NCI-H1092 treated with DMSO at 0.1 percent for 48 hours (cell line): Measurements from ENCODE around the gene CASKIN1.
"Not testable (repeated sequence)": the region's sequence is repeated elsewhere in the genome, so short reads cannot be mapped to it uniquely, and the experiment has no call there.

Source experiments
- DNase-seq: peaks from one replicate; lab custom pipeline; 2025; lab: John Stamatoyannopoulos, UW

Gene CASKIN1

DNA sequence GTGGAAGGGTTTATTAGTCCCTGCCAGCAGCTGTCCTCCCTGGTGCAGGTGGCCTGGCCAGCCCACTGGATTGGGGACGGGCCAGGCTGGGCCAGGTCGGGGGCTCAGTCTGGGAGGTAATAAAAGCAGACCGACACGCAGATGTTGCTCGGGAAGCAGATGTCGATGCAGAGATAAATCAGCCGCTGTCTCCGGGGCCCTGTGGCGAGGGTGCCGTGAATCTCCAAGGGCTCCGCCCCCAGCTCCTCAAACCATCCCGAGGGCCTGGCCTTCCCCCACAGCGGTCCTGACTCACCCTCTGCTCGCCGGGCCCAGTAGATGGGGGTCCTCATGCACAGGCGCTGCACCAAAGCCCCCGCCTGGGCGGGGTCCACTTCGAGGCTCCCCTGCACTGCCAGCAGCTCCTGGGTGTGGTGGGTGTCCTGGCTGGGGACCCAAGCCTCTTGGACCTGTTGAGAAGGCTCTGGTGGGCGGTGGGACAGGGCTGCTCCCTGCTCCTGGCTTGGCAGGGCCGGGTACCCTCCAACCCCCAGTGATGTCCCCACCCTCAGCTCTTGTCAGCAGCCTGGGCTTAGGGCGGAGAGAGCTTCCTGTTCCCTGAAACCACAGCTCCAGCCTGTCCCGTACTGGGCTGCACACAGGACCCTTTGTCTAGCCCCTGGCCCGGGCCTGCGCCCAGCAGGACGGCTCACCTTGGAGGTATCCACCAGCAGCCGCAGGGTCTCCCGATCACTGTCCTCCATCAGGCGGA is 13.0 kb upstream of the CASKIN1 start:
- no peak for DNase-seq

- no peak for DNase-seq
These were observed 12.4 kb upstream of the CASKIN1 start for GRCh38 chr16:2208772-2209171.

- peak; percentile 73 for DNase-seq
These were observed 11.9 kb upstream of the CASKIN1 start for GRCh38 chr16:2208308-2208707.

GRCh38 chr16:2207872-2208271 is 11.5 kb upstream of the CASKIN1 start:
- DNase-seq, result no peak

GRCh38 chr16:2206780-2207433 is 10.5 kb upstream of the CASKIN1 start:
- no peak for DNase-seq

DNA sequence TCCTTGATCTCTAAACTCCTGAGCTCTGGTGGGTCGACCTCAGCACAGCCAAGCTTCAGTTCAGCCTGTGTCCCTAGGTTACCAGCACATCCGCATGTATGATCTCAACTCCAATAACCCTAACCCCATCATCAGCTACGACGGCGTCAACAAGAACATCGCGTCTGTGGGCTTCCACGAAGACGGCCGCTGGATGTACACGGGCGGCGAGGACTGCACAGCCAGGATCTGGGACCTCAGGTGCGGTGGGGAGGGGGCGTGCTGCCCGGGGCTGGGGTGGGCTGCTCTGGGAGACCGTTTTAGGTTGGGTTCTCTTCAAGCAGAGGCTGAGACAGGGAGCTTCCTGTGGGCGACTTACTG is 10.0 kb upstream of the CASKIN1 start:
- no peak for DNase-seq

DNA sequence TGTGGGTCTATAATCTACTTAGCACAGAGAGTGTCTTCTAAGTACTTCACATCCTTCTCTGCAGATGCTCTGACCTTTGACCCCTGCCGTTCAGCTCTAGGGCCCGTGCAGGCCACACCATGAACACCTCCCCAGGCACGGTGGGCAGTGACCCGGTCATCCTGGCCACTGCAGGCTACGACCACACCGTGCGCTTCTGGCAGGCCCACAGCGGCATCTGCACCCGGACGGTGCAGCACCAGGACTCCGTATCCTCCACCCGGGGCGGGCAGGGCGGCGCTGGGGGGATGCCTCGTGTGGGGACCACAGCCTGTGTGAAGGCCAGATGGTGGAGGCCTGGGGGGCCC is 9.5 kb upstream of the CASKIN1 start:
- no peak for DNase-seq

GRCh38 chr16:2205104-2205966 is 8.9 kb upstream of the CASKIN1 start, which contains the start of gene MLST8:
Gene MLST8, plus strand, starts transcription at chr16:2205454. Its CDS starts 632 bp downstream, at chr16:2206086.
- peak; percentile 90 for DNase-seq

DNA sequence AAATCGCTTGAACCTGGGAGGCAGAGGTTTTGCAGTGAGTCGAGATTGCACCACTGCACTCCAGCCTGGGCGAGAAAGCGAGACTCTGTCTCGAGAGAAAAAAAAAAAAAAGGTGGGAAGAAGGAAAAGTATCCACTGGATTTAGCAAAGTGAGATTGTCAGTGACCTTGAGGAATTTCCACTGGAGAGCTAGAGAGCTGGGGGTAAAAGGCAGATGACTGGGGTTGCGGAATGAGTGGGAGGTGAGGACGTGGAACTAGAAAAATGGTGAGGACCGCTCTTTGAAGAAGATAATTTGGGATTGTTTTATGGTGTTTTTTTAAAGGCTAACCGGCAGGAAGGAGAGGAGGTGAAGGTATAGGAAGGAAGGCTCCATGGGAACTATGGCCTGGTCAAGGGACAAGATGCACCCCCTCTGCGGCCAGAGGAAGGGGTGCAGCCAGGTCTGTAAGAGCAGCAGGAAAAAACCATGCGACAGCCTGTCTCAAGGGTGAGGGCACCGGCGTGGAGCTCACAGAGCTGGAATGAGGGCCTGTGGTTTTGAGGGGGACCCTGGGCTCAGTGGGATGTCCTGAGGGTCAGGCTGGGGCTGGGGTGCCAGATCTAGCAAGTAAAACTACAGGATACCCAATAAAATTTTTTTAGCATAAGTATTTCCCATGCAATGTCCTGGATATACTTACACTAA is 8.2 kb upstream of the CASKIN1 start:
- DNase-seq, result no peak

DNA sequence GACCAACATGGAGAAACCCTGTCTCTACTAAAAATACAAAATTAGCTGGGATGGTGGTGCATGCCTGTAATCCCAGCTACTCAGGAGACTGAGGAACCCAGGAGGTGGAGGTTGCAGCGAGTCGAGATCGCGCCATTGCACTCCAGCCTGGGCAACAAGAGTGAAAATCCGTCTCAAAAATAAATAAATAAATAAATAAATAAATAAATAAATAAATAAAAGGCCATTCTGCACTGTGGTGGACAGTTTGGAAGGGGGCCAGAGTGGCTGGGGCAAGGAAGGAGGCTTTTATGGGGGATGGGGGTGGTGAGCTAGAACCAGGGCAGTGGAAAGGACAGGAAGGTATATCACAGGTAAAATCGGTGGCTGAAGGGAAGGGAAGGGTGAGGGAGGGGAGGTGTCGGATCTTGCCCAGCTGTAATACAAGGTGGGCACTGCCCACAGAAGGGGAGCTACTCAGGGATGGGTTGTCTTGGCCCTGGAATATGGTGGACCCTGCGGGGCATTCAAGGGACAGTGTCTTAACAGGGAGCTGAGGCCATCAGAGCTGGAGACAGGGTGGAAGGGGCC is 6.8 kb upstream of the CASKIN1 start:
- DNase-seq, result not testable (repeated sequence)

DNA sequence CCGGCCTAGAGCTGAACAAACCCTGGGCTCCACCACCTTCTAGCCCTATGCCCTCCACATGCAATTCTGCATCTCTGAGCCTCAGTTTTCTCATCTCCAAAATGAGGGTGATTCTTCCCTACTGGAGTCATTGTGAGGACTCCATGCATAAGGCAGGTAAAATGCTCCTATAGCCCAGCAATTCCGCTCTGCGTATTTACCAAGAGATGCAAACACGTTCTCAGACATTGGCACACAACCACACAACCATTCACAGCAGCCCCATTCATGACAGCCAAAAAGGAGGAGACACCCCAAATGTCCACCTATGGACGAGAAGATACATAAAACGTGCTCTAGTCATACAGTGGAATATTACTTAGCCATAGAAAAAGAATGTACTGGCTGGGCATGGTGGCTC is 3.9 kb upstream of the CASKIN1 start:
- DNase-seq, result no peak

DNA sequence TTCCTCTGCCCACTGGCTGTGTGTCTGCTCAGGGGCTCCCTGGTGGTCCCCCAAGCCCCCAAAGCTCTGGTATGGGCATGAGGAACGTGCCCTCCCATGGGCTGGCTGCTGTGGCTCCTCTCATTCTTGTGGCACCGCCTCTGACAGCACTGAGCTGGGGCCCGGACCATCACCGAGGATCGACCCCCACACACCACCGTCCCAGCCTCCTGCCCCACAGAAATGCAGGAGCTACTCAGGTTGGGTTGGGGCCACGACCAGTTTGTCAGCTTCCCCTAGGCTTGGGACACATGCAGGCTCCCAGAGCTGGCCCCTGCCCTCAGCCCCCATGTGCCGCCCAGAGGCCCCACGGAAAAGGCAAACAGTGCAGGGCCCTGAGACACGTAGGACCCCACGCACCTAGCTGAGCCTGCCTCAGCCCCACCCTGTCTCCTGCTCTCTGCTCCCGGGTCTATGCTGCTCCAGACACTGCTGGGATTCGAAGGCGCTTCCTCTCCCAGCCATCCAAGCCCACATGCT is 3.3 kb upstream of the CASKIN1 start:
- no peak for DNase-seq

DNA sequence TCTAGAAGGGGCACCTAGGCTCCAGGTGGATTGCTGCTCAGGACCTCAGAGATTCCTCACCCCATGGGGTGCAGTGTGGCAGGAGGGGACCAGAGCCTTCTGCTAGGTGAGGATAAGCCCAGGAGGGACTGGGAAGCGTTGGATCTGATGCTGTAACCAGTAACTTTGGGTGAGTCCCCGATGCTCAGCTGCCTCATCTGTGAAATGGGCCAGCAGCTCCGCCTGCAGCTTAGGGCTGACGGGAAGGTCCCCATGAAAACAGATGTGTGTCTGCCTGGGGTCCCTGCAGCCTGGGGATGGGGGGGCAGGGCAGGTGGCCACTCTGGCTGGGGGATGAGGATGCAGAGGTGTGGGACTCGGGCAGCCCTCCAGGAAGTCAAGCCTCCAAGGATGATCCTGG is 2.7 kb upstream of the CASKIN1 start:
- DNase-seq, result no peak

DNA sequence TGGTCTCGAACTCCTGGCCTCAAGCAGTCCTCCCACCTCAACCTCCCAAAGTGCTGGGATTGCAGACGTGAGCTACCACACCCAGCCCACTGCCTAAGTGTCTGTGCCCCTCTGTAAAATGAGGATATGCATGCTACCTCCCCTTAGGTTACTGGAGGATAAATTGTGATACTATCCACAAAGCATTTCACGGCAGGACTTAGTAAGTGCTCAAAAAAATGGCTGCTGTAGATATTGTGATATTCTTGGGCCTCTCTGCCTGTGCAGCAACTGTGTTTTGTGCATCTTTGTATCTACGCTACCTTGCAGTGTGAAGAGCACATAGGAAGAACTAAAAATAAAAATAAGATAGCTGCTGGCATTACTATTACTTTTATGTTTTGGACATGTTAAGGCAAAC is 1.9 kb upstream of the CASKIN1 start:
- DNase-seq, result no peak

- no peak for DNase-seq
These were observed 1.4 kb upstream of the CASKIN1 start for GRCh38 chr16:2197765-2198164.

DNA sequence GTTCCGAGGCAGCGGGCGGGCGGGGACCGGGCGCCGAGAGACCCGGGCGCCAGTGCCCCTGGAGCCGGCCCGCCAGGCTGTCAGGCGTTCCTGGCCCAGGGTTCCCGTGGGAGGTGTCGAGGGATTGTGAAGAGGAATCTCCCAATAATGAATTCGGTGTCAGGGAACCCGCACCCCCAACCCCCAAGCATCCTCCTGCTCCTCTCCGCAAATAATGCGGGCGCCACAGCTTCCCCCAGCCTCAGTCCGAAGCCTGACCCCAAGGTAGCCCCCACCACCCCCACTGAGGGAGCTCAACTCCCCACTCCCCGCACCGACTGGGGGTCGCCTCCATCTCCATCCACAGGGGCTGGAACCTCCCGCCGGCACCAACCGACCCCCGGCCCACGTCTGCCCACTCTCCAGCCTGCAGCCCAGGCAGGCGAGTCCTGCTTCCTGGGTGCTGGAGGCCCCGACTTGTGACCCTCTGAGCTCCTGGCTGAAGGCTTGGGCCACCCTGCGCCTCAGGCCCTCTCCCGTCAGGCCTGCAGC is 641 bp upstream of the CASKIN1 start:
- DNase-seq, result no peak

- DNase-seq, result no peak
These were observed 863 bp downstream of the CASKIN1 start for GRCh38 chr16:2195322-2196161.

DNA sequence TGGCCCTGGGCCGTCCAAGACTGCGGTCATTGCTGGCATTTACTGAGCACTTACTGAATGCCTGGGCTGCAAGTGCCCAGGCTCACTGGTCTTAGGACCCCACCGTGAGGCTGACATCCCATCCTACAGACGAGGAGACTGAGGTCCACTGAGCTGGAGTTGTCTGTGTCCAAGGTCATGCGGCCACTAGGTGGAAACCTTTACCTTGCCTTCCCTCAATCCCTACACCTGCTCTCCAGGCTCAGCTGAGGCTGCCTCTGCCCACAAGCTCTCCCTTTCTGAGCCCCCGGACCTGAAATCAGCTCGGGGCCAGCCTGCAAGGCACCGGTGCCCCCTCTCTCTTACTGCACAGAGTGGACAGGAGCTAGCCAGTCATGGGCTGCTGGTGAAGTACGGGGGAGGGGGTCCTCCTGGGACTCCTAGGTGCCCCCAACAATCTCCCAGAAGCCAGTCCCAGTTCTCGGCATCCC is 1.5 kb downstream of the CASKIN1 start:
- peak; percentile 74 for DNase-seq

GRCh38 chr16:2194166-2194834 is 2.1 kb downstream of the CASKIN1 start:
- DNase-seq, result no peak

GRCh38 chr16:2191446-2191706 is 5.0 kb downstream of the CASKIN1 start:
- no peak for DNase-seq
